Fibroblast of pulmonary artery (primary cell): ENCODE data around the gene TMC4.

Experiments used
- DNase-seq: peaks from one replicate; pipeline ENCODE4 v3.0.0-alpha.2; 2010; ENCODE audit warnings: low read depth
- H3K4me3 ChIP-seq: replicated peaks from 2 replicates; pipeline ENCODE4 v1.5.1; 2011; ENCODE audit warnings: low read depth, mild to moderate bottlenecking, control low read depth, low read length, moderate library complexity
- CTCF ChIP-seq: IDR thresholded peaks from 2 replicates; pipeline ENCODE4 v1.5.1; 2011; ENCODE audit warnings: mild to moderate bottlenecking, control low read depth, low read length, inconsistent platforms; ENCODE audit errors: missing control alignments

TMC4 gene

GRCh38 chr19:54151362-54152035, 21.5 kb downstream of the TMC4 start:
- H3K4me3 ChIP-seq = no peak overlapping the region
- TF ChIP-seq CTCF = no peak
- DNase-seq = no peak

GRCh38 chr19:54149021-54149812, 23.7 kb downstream of the TMC4 start:
- no peak for DNase-seq
- no peak overlapping the region for H3K4me3 ChIP-seq
- TF ChIP-seq CTCF = no peak

- no peak overlapping the region for H3K4me3 ChIP-seq
- no peak for TF ChIP-seq CTCF
- DNase-seq = no peak
These were observed 24.8 kb downstream of the TMC4 start for GRCh38 chr19:54148158-54148557.

GRCh38 chr19:54147676-54148075, 25.3 kb downstream of the TMC4 start:
- TF ChIP-seq CTCF = no peak
- peak; percentile 41 for DNase-seq
- H3K4me3 ChIP-seq = no peak overlapping the region

GRCh38 chr19:54145541-54146158, 27.3 kb downstream of the TMC4 start:
- DNase-seq = no peak
- no peak for TF ChIP-seq CTCF
- no peak overlapping the region for H3K4me3 ChIP-seq

- H3K4me3 ChIP-seq = no peak overlapping the region
- TF ChIP-seq CTCF = no peak
- DNase-seq = no peak
These were observed 30.7 kb downstream of the TMC4 start for GRCh38 chr19:54142166-54142780.
